Measurements from ENCODE around the gene SNX1.
"Not testable (repeated sequence)": the region's sequence is repeated elsewhere in the genome, so short reads cannot be mapped to it uniquely, and the experiment has no call there.

The SNX1 gene

GRCh38 chr15:64117759-64118487, 22.1 kb downstream of the SNX1 start:
- no peak for DNase-seq (ENCODE audit: low read depth in 2 of 2)

GRCh38 chr15:64120322-64120721, 24.5 kb downstream of the SNX1 start:
- not testable (repeated sequence) for DNase-seq (ENCODE audit: low read depth in 2 of 2)

- no peak for DNase-seq (ENCODE audit: low read depth in 2 of 2)
Observed at GRCh38 chr15:64121614-64122013, 25.8 kb downstream of the SNX1 start.

- DNase-seq (ENCODE audit: low read depth in 2 of 2) = no peak
Observed at GRCh38 chr15:64122444-64122843, 26.7 kb downstream of the SNX1 start.

GRCh38 chr15:64122936-64123351, 27.2 kb downstream of the SNX1 start:
- DNase-seq (ENCODE audit: low read depth in 2 of 2) = no peak

- DNase-seq (ENCODE audit: low read depth in 2 of 2) = no peak
Observed at GRCh38 chr15:64125978-64126377, 30.2 kb downstream of the SNX1 start.

GRCh38 chr15:64127521-64128270, 31.9 kb downstream of the SNX1 start:
- no peak for DNase-seq (ENCODE audit: low read depth in 2 of 2)

- no peak for DNase-seq (ENCODE audit: low read depth in 2 of 2)
Observed at GRCh38 chr15:64130159-64130558, 34.4 kb downstream of the SNX1 start.

GRCh38 chr15:64131547-64131946, 35.8 kb downstream of the SNX1 start:
- no peak for DNase-seq (ENCODE audit: low read depth in 2 of 2)

GRCh38 chr15:64132217-64132616, 36.4 kb downstream of the SNX1 start:
- no peak for DNase-seq (ENCODE audit: low read depth in 2 of 2)

- DNase-seq (ENCODE audit: low read depth in 2 of 2) = no peak
Observed at GRCh38 chr15:64133623-64134344, 38.0 kb downstream of the SNX1 start.

- no peak for DNase-seq (ENCODE audit: low read depth in 2 of 2)
Observed at GRCh38 chr15:64134345-64134829, 38.6 kb downstream of the SNX1 start.

- no peak for DNase-seq (ENCODE audit: low read depth in 2 of 2)
Observed at GRCh38 chr15:64136347-64136746, 40.6 kb downstream of the SNX1 start.

GRCh38 chr15:64137226-64137833, 41.5 kb downstream of the SNX1 start:
- no peak for DNase-seq (ENCODE audit: low read depth in 2 of 2)

GRCh38 chr15:64138331-64138941, 42.7 kb downstream of the SNX1 start:
- no peak for DNase-seq (ENCODE audit: low read depth in 2 of 2)

GRCh38 chr15:64141798-64142512, 46.2 kb downstream of the SNX1 start:
- no peak for DNase-seq (ENCODE audit: low read depth in 2 of 2)

- no peak for DNase-seq (ENCODE audit: low read depth in 2 of 2)
Observed at GRCh38 chr15:64143276-64143675, 47.5 kb downstream of the SNX1 start.

- no peak for DNase-seq (ENCODE audit: low read depth in 2 of 2)
Observed at GRCh38 chr15:64144192-64144564, 48.4 kb downstream of the SNX1 start.

- DNase-seq (ENCODE audit: low read depth in 2 of 2) = no peak
Observed at GRCh38 chr15:64144565-64145281, 48.9 kb downstream of the SNX1 start.

- DNase-seq (ENCODE audit: low read depth in 2 of 2) = no peak
Observed at GRCh38 chr15:64146041-64146440, 50.3 kb downstream of the SNX1 start.
